GM23338 (cell line): ENCODE measurements around the gene ACAT2. TPM values are rescaled to one million over a fixed set of nuclear protein-coding genes. Genes with fewer than 3 reads are reported as not detected.

Experiments used
- ATAC-seq: fragments of 200-7000 bp; cut with Tn5 transposase; 3 replicates; pipeline ENCODE4 v1.9.1; 2020
- DNase-seq: peaks from one replicate; pipeline ENCODE4 v3.0.0-alpha.2; 2015; ENCODE audit warnings: low spot score
- H2AFZ ChIP-seq: fragments of 200-600 bp; sonication (generic); 2 replicates; pipeline ENCODE4 v1.8.0; 2016; ENCODE audit warnings: antibody characterized with exemption, mild to moderate bottlenecking, moderate library complexity
- H3F3A ChIP-seq: fragments of 200-600 bp; sonication (generic); replicated peaks from 2 replicates; pipeline ENCODE4 v1.8.0; 2017; ENCODE audit warnings: antibody characterized with exemption, mixed run types, low read depth
- H3K27ac ChIP-seq: fragments of 200-600 bp; sonication (generic); 2 replicates; pipeline ENCODE4 v1.6.1; 2016; ENCODE audit warnings: low read depth
- H3K27me3 ChIP-seq: fragments of 200-600 bp; sonication (generic); 2 replicates; pipeline ENCODE4 v1.8.0; 2016; ENCODE audit warnings: mild to moderate bottlenecking, mixed run types, moderate library complexity; ENCODE audit not compliant: insufficient read depth
- H3K36me3 ChIP-seq: fragments of 200-600 bp; sonication (generic); 2 replicates; pipeline ENCODE4 v1.8.0; 2016; ENCODE audit warnings: mild to moderate bottlenecking; ENCODE audit not compliant: insufficient read depth
- H3K4me1 ChIP-seq: fragments of 200-600 bp; sonication (generic); 2 replicates; pipeline ENCODE4 v1.8.0; 2016; ENCODE audit warnings: mild to moderate bottlenecking, moderate library complexity; ENCODE audit not compliant: insufficient read depth
- H3K4me2 ChIP-seq: fragments of 200-600 bp; sonication (generic); 2 replicates; pipeline ENCODE4 v1.7.1; 2017; ENCODE audit warnings: mixed run types
- H3K4me3 ChIP-seq: fragments of 200-600 bp; sonication (generic); 2 replicates; pipeline ENCODE4 v1.6.1; 2016; ENCODE audit warnings: mixed run types
- H3K79me2 ChIP-seq: fragments of 200-600 bp; sonication (generic); replicated peaks from 2 replicates; pipeline ENCODE4 v1.8.0; 2017; ENCODE audit warnings: mild to moderate bottlenecking; ENCODE audit not compliant: insufficient read depth
- H3K9me2 ChIP-seq: fragments of 200-600 bp; sonication (generic); 2 replicates; pipeline ENCODE4 v1.8.0; 2017; ENCODE audit not compliant: insufficient read depth
- H4K20me1 ChIP-seq: fragments of 200-600 bp; sonication (generic); replicated peaks from 2 replicates; pipeline ENCODE4 v1.8.0; 2017; ENCODE audit warnings: mild to moderate bottlenecking; ENCODE audit not compliant: insufficient read depth
- H3K27ac Mint-ChIP-seq: 2 replicates; pipeline ENCODE4 v1.8.0; 2020; ENCODE audit warnings: inconsistent platforms, mild to moderate bottlenecking, moderate library complexity, mixed read lengths
- H3K27me3 Mint-ChIP-seq: 3 replicates; pipeline ENCODE4 v1.8.0; 2022; ENCODE audit warnings: low read depth, mild to moderate bottlenecking, moderate library complexity, mixed read lengths, inconsistent platforms; ENCODE audit not compliant: insufficient read depth, poor library complexity
- H3K36me3 Mint-ChIP-seq: 3 replicates; pipeline ENCODE4 v1.8.0; 2021; ENCODE audit warnings: low read depth, mild to moderate bottlenecking, inconsistent platforms, moderate library complexity, mixed read lengths
- H3K4me1 Mint-ChIP-seq: 3 replicates; pipeline ENCODE4 v1.8.0; 2020; ENCODE audit warnings: mild to moderate bottlenecking, inconsistent platforms, mixed read lengths
- H3K4me3 Mint-ChIP-seq: 3 replicates; pipeline ENCODE4 v1.8.0; 2021; ENCODE audit warnings: moderate library complexity, mild to moderate bottlenecking, inconsistent platforms, mixed read lengths
- H3K9me3 Mint-ChIP-seq: 3 replicates; pipeline ENCODE4 v1.8.0; 2020; ENCODE audit warnings: moderate library complexity, mild to moderate bottlenecking, inconsistent platforms, mixed read lengths
- CREB1 ChIP-seq: fragments of 250-450 bp; sonication (Bioruptor Pico); IDR thresholded peaks from 2 replicates; pipeline ENCODE4 v1.5.0; 2020; ENCODE audit warnings: low read depth, mild to moderate bottlenecking, moderate library complexity
- CTCF ChIP-seq, 2 experiments: fragments of 200-600 bp in 1 of 2; sonication (generic) in 1 of 2; conservative IDR thresholded peaks; 2 replicates each; pipeline versions ENCODE4 v1.5.1 to v1.6.1; 2016 to 2017; ENCODE audit warnings: antibody characterized with exemption in 2 of 2, low read depth in 2 of 2, mild to moderate bottlenecking in 2 of 2, moderate library complexity in 1 of 2
- EZH2 ChIP-seq: fragments of 200-600 bp; sonication (generic); IDR thresholded peaks from one replicate; pipeline ENCODE4 v1.8.0; 2017; ENCODE audit warnings: antibody characterized with exemption, mild to moderate bottlenecking, low read depth; ENCODE audit not compliant: unreplicated experiment
- EZH2phosphoT487 ChIP-seq: fragments of 200-600 bp; sonication (generic); IDR thresholded peaks from one replicate; pipeline ENCODE4 v1.8.1; 2018; ENCODE audit warnings: antibody characterized with exemption; ENCODE audit not compliant: unreplicated experiment
- JUNB ChIP-seq: IDR thresholded peaks from one replicate; pipeline ENCODE4 v1.6.1; 2016; ENCODE audit warnings: antibody characterized with exemption; ENCODE audit not compliant: unreplicated experiment
- NANOG ChIP-seq: IDR thresholded peaks from 2 replicates; pipeline ENCODE4 v1.6.1; 2016; ENCODE audit warnings: antibody characterized with exemption, borderline replicate concordance
- POLR2AphosphoS5 ChIP-seq: IDR thresholded peaks from 2 replicates; pipeline ENCODE4 v1.6.1; 2016; ENCODE audit warnings: antibody characterized with exemption, low read depth
- REST ChIP-seq: IDR thresholded peaks from one replicate; pipeline ENCODE4 v1.6.1; 2018; ENCODE audit warnings: antibody characterized with exemption; ENCODE audit not compliant: unreplicated experiment
- STAT1 ChIP-seq: IDR thresholded peaks from one replicate; pipeline ENCODE4 v1.6.1; 2016; ENCODE audit warnings: antibody characterized with exemption; ENCODE audit not compliant: unreplicated experiment
- ZNF114 ChIP-seq: fragments of 250-450 bp; sonication (Bioruptor Pico); IDR thresholded peaks from 2 replicates; pipeline ENCODE4 v1.5.0; 2020; ENCODE audit warnings: mild to moderate bottlenecking, moderate library complexity
- ZNF331 ChIP-seq: fragments of 250-450 bp; sonication (Bioruptor Pico); IDR thresholded peaks from 2 replicates; pipeline ENCODE4 v1.5.0; 2020; ENCODE audit warnings: low read depth, mild to moderate bottlenecking, moderate library complexity
- polyA plus RNA-seq: library from polyadenylated mRNA; unstranded; fragments of >200 nt; fragmentation: Nextera tagmentation; extraction: Ambion mirVana; gene quantifications from 2 replicates; pipeline ENCODE4 v1.2.1, GENCODE V29; 2016
- total RNA-seq: library from RNA; depleted of rRNA; stranded (reverse); fragments of >200 nt; shearing (Covaris generic); gene quantifications from 2 replicates; pipeline ENCODE4 v1.2.3, GENCODE V29; 2014
- TF ChIP-seq, protein P1 (sequence below): IDR thresholded peaks from 2 replicates; pipeline ENCODE4 v1.6.1; 2016; ENCODE audit warnings: antibody characterized with exemption
- TF ChIP-seq, protein P2 (sequence below): fragments of 250-450 bp; sonication (Bioruptor Pico); IDR thresholded peaks from 2 replicates; pipeline ENCODE4 v1.5.0; 2020; ENCODE audit warnings: mild to moderate bottlenecking, moderate library complexity

Gene ACAT2
- total and polyA plus RNA-seq, 2 experiments from 2014 or later: 108 to 151 TPM

DNA sequence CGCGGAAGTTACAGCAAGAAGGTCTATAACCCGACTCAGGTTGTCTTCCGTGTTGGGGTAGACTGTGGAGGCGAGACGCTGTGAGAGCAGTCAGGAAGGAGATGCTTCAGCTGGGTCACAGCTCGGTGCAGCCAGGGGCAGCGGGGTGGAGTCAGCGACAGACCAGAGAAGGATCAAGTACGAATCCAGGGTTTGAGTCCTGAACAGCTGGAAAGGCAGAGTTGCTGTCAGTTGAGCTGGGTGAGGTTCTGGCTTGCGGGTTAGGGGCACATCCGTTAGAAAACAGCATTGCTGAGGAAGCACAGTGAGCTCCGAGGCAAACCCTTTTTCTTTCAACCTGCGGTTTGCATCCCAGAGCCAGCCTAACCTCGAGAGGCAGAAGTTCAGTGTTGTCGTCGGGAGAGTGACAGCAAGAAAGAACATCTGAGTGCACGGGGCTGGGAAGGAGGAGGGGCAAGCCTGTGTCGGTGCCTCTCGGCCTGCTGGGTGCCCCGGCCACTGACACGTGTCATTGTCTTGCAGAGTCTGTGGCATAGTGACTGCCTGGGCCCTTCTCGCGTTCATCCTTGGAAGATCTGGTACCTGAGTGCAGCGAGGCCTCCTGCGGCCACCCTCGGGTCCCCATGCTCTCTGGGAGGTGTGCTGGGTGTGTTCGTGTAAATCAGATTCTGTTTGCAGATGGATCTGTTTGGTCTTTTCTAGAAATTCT, 58.2 kb downstream of the ACAT2 start:
- H3K4me3 ChIP-seq: no peak overlapping the region
- no peak overlapping the region for H3K4me3 Mint-ChIP-seq
- no peak for TF ChIP-seq NANOG
- TF ChIP-seq CREB1 (CRISPR knock-in tag): no peak
- TF ChIP-seq, protein P1, sequence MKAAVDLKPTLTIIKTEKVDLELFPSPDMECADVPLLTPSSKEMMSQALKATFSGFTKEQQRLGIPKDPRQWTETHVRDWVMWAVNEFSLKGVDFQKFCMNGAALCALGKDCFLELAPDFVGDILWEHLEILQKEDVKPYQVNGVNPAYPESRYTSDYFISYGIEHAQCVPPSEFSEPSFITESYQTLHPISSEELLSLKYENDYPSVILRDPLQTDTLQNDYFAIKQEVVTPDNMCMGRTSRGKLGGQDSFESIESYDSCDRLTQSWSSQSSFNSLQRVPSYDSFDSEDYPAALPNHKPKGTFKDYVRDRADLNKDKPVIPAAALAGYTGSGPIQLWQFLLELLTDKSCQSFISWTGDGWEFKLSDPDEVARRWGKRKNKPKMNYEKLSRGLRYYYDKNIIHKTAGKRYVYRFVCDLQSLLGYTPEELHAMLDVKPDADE: no peak
- no peak for TF ChIP-seq ZNF331 (CRISPR knock-in tag)
- no peak for TF ChIP-seq STAT1
- no peak for TF ChIP-seq ZNF114 (CRISPR knock-in tag)
- TF ChIP-seq REST: no peak
- TF ChIP-seq JUNB: no peak
- TF ChIP-seq CTCF (conservative IDR thresholded peaks at IDR 0.05; ENCODE audit: low read depth in 2 of 2): no peak
- no peak for TF ChIP-seq POLR2AphosphoS5
- TF ChIP-seq EZH2phosphoT487: no peak
- TF ChIP-seq, protein P2, sequence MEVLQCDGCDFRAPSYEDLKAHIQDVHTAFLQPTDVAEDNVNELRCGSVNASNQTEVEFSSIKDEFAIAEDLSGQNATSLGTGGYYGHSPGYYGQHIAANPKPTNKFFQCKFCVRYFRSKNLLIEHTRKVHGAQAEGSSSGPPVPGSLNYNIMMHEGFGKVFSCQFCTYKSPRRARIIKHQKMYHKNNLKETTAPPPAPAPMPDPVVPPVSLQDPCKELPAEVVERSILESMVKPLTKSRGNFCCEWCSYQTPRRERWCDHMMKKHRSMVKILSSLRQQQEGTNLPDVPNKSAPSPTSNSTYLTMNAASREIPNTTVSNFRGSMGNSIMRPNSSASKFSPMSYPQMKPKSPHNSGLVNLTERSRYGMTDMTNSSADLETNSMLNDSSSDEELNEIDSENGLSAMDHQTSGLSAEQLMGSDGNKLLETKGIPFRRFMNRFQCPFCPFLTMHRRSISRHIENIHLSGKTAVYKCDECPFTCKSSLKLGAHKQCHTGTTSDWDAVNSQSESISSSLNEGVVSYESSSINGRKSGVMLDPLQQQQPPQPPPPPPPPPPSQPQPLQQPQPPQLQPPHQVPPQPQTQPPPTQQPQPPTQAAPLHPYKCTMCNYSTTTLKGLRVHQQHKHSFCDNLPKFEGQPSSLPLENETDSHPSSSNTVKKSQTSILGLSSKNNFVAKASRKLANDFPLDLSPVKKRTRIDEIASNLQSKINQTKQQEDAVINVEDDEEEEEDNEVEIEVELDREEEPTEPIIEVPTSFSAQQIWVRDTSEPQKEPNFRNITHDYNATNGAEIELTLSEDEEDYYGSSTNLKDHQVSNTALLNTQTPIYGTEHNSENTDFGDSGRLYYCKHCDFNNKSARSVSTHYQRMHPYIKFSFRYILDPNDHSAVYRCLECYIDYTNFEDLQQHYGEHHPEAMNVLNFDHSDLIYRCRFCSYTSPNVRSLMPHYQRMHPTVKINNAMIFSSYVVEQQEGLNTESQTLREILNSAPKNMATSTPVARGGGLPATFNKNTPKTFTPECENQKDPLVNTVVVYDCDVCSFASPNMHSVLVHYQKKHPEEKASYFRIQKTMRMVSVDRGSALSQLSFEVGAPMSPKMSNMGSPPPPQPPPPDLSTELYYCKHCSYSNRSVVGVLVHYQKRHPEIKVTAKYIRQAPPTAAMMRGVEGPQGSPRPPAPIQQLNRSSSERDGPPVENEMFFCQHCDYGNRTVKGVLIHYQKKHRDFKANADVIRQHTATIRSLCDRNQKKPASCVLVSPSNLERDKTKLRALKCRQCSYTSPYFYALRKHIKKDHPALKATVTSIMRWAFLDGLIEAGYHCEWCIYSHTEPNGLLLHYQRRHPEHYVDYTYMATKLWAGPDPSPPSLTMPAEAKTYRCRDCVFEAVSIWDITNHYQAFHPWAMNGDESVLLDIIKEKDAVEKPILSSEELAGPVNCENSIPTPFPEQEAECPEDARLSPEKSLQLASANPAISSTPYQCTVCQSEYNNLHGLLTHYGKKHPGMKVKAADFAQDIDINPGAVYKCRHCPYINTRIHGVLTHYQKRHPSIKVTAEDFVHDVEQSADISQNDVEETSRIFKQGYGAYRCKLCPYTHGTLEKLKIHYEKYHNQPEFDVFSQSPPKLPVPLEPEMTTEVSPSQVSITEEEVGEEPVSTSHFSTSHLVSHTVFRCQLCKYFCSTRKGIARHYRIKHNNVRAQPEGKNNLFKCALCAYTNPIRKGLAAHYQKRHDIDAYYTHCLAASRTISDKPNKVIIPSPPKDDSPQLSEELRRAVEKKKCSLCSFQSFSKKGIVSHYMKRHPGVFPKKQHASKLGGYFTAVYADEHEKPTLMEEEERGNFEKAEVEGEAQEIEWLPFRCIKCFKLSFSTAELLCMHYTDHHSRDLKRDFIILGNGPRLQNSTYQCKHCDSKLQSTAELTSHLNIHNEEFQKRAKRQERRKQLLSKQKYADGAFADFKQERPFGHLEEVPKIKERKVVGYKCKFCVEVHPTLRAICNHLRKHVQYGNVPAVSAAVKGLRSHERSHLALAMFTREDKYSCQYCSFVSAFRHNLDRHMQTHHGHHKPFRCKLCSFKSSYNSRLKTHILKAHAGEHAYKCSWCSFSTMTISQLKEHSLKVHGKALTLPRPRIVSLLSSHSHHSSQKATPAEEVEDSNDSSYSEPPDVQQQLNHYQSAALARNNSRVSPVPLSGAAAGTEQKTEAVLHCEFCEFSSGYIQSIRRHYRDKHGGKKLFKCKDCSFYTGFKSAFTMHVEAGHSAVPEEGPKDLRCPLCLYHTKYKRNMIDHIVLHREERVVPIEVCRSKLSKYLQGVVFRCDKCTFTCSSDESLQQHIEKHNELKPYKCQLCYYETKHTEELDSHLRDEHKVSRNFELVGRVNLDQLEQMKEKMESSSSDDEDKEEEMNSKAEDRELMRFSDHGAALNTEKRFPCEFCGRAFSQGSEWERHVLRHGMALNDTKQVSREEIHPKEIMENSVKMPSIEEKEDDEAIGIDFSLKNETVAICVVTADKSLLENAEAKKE (CRISPR knock-in tag): no peak
- no peak for TF ChIP-seq EZH2
- peaks cover 17% of the 10 kb centered on the region for H3K27me3 Mint-ChIP-seq
- ATAC-seq (peak; percentile 73), DNase-seq (no peak)
- H3K4me2 ChIP-seq: no peak overlapping the region
- H3K9me3 Mint-ChIP-seq: no peaks in the 10 kb centered on the region
- no peaks in the 10 kb centered on the region for H3F3A ChIP-seq
- H3K27ac ChIP-seq: no peak overlapping the region
- H3K4me1 ChIP-seq: no peaks in the 10 kb centered on the region
- H3K9me2 ChIP-seq: no peaks in the 10 kb centered on the region
- H3K27ac Mint-ChIP-seq: no peak overlapping the region
- peak overlapping the region; percentile 74 for H2AFZ ChIP-seq
- no peaks in the 10 kb centered on the region for H3K27me3 ChIP-seq
- no peaks in the 10 kb centered on the region; the same call in 2 of the 3 replicates for H3K36me3 Mint-ChIP-seq
- peaks cover 19% of the 10 kb centered on the region for H3K4me1 Mint-ChIP-seq
- no peaks in the 10 kb centered on the region for H3K79me2 ChIP-seq
- no peaks in the 10 kb centered on the region for H4K20me1 ChIP-seq
- no peaks in the 10 kb centered on the region for H3K36me3 ChIP-seq
